ENCODE results near the gene ADARB2. TPM values are rescaled to one million over a fixed set of nuclear protein-coding genes. Genes with fewer than 3 reads are reported as not detected.

The ADARB2 gene
- total and polyA plus RNA-seq, 10 of the 15 experiments (the other 5 are each of a cell fraction or from before 2014, with no cell fraction given) = 0.02 to 4.1 (median 0.76) TPM

GRCh38 chr10:1444826-1445225 lies 292.5 kb downstream of the ADARB2 start:
- H3K36me3 ChIP-seq (ENCODE audit: control insufficient read depth in 2 of 2, insufficient read depth in 2 of 2, low read length in 1 of 2) = no peaks in the 10 kb centered on the region
- intact Hi-C loops (cut with micrococcal nuclease; ENCODE audit: unreplicated experiment) (no loop called here), in situ Hi-C loops (cut with MboI) (no loop called here)
- 25% methylated on average over 2 of the region's 2 CpGs for WGBS (ENCODE audit: insufficient coverage, insufficient replicate concordance, low lambda C conversion rate, missing lambda C conversion rate)
- RAD21 ChIA-PET (ENCODE audit: unreplicated experiment) = no interaction called here
- POLR2A ChIA-PET = no interaction called here
- no TSS peak for BruUV-seq (replicated peaks)
- no peaks in the 10 kb centered on the region for H4K20me1 ChIP-seq (ENCODE audit: control insufficient read depth, insufficient read depth)
- ATAC-seq = no peak
- SMC1A ChIA-PET (ENCODE audit: uncharacterized antibody, unreplicated experiment) = no interaction called here
- H3K27ac ChIP-seq (ENCODE audit: control insufficient read depth, insufficient read depth) = no peak overlapping the region
- FAIRE-seq = no peak
- H3K9ac ChIP-seq (ENCODE audit: control insufficient read depth, insufficient read depth, low read length) = no peak overlapping the region
- H3K4me1 ChIP-seq (ENCODE audit: control insufficient read depth, insufficient read depth, low read length) = no peaks in the 10 kb centered on the region
- H3K9me3 ChIP-seq (replicated peaks; ENCODE audit: control insufficient read depth, insufficient read depth, low read length) = no peaks in the 10 kb centered on the region
- H3K4me2 ChIP-seq (ENCODE audit: control insufficient read depth, insufficient read depth) = no peak overlapping the region
- H3K27me3 ChIP-seq (replicated peaks in 1 of 2; ENCODE audit: control insufficient read depth in 2 of 2, insufficient read depth in 2 of 2, low read length in 1 of 2) = no peaks in the 10 kb centered on the region
- H2AFZ ChIP-seq (ENCODE audit: control insufficient read depth, low read depth, low read length) = no peak overlapping the region
- H3K4me3 ChIP-seq = no peak overlapping the region
- H3K79me2 ChIP-seq (ENCODE audit: control insufficient read depth, insufficient read depth, low read length) = no peaks in the 10 kb centered on the region
- TF ChIP-seq RELA (IDR thresholded peaks at IDR 0.05; ENCODE audit: borderline replicate concordance, partially characterized antibody) = no peak
- no peak for TF ChIP-seq HSF1 (IDR thresholded peaks at IDR 0.05; ENCODE audit: low read depth, low read length)
- TF ChIP-seq IRF3 (IDR thresholded peaks at IDR 0.05) = no peak
- TF ChIP-seq E2F8 (IDR thresholded peaks at IDR 0.05; ENCODE audit: low read depth, partially characterized antibody) = no peak
- no peak for TF ChIP-seq E2F4 (IDR thresholded peaks at IDR 0.05; ENCODE audit: low read depth, low read length)
- TF ChIP-seq MXI1 (IDR thresholded peaks at IDR 0.05; ENCODE audit: low read depth, low read length) = no peak
- TF ChIP-seq ATF3 (IDR thresholded peaks at IDR 0.05; ENCODE audit: borderline replicate concordance, extremely low read depth, low read depth, low read length) = no peak
- TF ChIP-seq SMAD1 (IDR thresholded peaks at IDR 0.05; ENCODE audit: low read depth, partially characterized antibody) = no peak
- no peak for TF ChIP-seq BCL3 (IDR thresholded peaks at IDR 0.05; ENCODE audit: borderline replicate concordance, insufficient read depth, low read depth, low read length, poor library complexity, severe bottlenecking)
- TF ChIP-seq MYB (IDR thresholded peaks at IDR 0.05; ENCODE audit: borderline replicate concordance, low read depth, low read length) = no peak
- TF ChIP-seq BRCA1 (IDR thresholded peaks at IDR 0.05; ENCODE audit: low read depth, low read length) = no peak
- no peak for TF ChIP-seq SREBF1 (IDR thresholded peaks at IDR 0.05; ENCODE audit: low read length)
- no peak for TF ChIP-seq SIN3A (IDR thresholded peaks at IDR 0.05; ENCODE audit: low read depth, low read length)
- no peak for TF ChIP-seq POLR2AphosphoS5 (IDR thresholded peaks at IDR 0.05; ENCODE audit: low read length)
- no peak for TF ChIP-seq CEBPB (IDR thresholded peaks at IDR 0.05; ENCODE audit: borderline replicate concordance in 1 of 2, low read depth in 2 of 2, low read length in 2 of 2)
- DNase-seq (ENCODE audit: low read depth, low spot score) = no peak
- CTCF ChIA-PET = no interaction called here

Data from GM12878 (cell line).